SK-N-DZ (cell line): ENCODE data around the gene CCL22. TPM values are rescaled to one million over a fixed set of nuclear protein-coding genes. Genes with fewer than 3 reads are reported as not detected.
"Not testable (repeated sequence)": the region's sequence is repeated elsewhere in the genome, so short reads cannot be mapped to it uniquely, and the experiment has no call there.

Experiments used
- DNase-seq: peaks from one replicate; pipeline ENCODE4 v3.0.0-alpha.2; 2015; ENCODE audit warnings: low spot score
- polyA plus RNA-seq, 2 experiments: library from polyadenylated mRNA; depleted of rRNA; stranded (reverse); fragments of >200 nt; gene quantifications; 2 replicates each; pipeline ENCODE4 v1.2.3, GENCODE V29; 2014

Gene CCL22
- not detected in 2 replicates for polyA plus RNA-seq (2014; cell fraction: cytosol; rRNA removed)
- polyA plus RNA-seq (2014; cell fraction: nucleus; rRNA removed), result not detected in 2 replicates

DNA sequence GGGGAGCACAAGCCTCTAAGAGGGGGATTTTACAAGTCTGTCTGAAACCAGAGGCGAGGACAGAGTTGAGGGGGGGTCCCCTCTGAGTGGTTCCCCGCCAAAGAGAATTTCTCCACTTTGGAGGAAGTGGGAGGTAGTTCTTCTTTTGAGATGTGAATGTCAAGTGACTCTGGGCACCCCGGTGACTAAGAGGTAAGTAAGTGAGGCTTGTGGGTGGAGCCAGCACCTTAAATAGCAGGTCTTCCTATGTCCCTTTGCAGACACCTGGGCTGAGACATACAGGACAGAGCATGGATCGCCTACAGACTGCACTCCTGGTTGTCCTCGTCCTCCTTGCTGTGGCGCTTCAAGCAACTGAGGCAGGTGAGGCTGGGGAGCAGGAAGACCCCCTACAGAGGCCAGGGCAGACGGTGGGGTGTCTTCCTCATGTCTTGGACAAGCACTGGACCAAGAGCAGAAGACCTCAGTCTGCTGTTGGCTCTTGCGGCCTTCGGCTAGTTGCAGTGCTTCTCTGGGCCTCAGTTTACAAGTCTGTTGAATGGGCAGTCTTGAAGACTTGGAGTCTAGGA, at the start of gene CCL22:
Gene CCL22, plus strand, starts transcription at position 257 of the 569 bp plus-strand sequence. Its CDS starts 34 bp downstream, at position 291.
- DNase-seq, result no peak

DNA sequence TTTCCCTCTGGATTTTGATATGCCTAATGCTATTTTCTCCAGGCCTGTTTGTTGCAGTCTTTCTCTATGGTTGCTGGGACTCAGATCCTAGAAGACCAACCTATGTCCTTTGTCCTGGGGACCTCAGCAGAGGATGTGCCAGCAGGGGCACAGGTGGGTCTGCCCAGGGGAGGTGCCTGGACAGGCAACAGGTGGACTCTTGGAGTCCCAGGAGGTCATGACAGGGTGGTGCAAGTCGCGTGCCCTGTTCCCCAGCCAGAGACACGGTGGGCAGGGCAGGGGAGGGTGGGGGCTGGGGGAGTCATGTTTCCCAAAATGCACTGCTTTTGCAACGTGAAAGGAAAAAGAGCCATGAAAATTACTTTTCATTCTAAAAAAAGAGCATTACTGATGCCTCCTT, 47.8 kb upstream of the CCL22 start:
- no peak for DNase-seq

DNA sequence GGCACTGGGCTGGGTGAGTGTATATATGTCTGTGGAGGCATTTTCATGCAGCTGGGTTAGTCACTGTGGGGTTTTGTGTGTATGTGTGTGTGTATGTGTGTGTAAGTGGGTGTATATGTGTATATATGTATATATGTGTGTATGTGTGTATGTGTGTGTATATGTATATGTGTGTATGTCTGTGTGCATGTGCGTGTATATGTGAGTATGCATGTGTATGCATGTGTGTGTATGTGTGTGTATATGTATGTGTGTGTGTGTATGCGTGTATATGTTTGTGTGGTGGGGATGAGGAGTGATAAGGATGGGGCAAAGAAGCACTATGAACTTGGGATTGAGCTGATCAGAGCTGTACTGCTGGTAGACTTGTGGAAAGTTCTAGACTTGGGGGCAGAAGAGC, 45.1 kb upstream of the CCL22 start:
- no peak for DNase-seq

- no peak for DNase-seq
Observed at GRCh38 chr16:57314161-57314785, 44.3 kb upstream of the CCL22 start.

- no peak for DNase-seq
Observed at GRCh38 chr16:57315416-57315815, 43.2 kb upstream of the CCL22 start.

GRCh38 chr16:57316390-57317017, 42.1 kb upstream of the CCL22 start:
- no peak for DNase-seq

GRCh38 chr16:57318240-57318970, 40.2 kb upstream of the CCL22 start:
- DNase-seq, result no peak

DNA sequence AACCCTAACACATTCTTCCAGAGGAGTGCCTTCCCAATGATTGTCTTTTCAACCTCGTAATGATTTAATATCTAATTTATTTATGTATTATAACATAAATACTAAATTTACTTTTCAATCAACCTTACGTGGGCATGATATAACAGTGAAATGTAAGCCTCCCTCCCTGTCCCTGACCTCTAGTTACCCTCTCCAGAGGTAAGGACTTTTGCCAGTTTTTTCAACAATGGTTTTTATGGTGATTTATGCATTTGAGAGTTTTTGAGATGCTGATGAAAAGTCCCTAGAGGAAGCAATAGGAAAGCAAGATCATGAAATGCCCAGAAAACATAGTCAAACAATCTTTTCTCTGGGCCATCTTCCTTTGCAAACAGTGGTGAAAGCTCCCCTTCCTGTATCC, 38.9 kb upstream of the CCL22 start:
- no peak for DNase-seq

DNA sequence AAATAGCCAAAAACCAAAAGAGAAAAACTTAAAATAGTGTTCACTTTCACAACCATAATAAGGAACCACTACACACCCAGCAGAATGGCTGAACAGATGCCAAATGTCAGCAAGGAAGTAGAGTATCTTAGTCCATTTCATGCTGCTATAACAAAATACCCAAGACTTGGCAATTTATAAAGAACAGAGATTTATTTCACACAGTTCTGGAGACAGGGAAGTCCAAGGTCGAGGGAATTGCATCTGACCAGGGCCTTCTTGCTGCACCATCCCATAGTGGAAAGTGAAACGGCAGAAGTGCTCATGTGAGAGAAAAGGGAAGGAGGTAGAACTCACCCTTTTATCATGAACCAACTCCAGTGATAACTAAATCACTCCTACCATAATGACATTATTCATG, 33.8 kb upstream of the CCL22 start:
- no peak for DNase-seq

DNA sequence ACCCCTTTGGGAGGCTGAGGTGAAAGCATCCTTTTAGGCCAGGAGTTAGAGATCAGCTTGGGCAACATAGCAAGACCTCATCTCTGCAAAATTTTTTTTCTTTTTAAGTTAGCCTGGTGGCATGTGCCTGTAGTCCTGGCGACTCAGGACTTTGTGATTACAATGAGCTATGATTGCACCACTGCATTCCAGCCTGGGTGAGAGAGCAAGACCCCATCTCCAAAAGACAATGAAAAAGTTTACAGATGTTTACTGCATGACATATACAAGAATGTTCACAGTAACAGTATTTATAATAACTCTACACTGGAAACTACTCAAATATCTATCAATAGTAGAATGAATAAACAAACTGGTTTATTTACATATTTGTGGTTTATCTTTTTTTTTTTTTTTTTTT, 33.1 kb upstream of the CCL22 start:
- no peak for DNase-seq

GRCh38 chr16:57329718-57330327, 28.8 kb upstream of the CCL22 start:
- no peak for DNase-seq

- no peak for DNase-seq
Observed at GRCh38 chr16:57331355-57331754, 27.2 kb upstream of the CCL22 start.

DNA sequence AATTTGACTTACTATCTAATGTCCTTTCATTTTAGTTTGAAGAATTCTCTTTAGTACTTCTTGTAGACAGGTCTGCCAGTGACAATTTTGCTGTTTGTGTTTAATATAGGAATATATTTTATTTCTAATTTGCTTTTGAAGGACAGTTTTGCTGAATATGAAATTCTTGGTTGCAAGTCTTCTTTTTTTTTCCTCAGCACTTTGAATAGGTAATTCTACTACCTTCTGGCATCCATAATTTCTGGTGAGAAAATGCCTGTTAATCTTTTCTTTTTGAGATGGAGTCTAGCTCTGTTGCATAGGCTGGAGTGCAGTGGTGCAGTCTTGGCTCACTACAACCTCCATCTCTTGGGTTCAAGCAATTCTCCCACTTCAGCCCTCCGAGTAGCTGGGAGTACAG, 25.2 kb upstream of the CCL22 start:
- DNase-seq, result no peak

GRCh38 chr16:57335366-57335765, 23.2 kb upstream of the CCL22 start:
- DNase-seq, result no peak

- no peak for DNase-seq
Observed at GRCh38 chr16:57341062-57341440, 17.5 kb upstream of the CCL22 start.

GRCh38 chr16:57341441-57342303, 16.9 kb upstream of the CCL22 start:
- no peak for DNase-seq

- not testable (repeated sequence) for DNase-seq
Observed at GRCh38 chr16:57342606-57343005, 16.0 kb upstream of the CCL22 start.

GRCh38 chr16:57343221-57343620, 15.4 kb upstream of the CCL22 start:
- no peak for DNase-seq

GRCh38 chr16:57344094-57344493, 14.5 kb upstream of the CCL22 start:
- not testable (repeated sequence) for DNase-seq

DNA sequence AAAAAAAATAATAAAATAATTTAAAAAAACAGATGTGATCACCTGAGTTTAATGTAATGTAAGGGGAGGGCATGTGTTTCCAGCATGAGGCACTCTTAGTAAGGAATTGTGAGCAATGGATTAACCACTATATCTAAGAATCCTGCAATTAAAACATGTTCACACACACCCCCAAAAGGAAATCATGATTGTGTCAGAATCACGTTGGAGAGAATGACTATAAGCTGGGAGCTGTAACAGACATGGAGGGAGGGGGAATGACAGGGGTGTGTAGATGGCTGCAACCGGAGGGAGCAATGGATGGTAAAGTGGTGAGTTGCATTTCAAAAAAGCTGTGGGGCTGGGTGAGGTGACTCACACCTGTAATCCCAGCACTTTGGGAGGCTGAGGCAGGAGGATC, 13.6 kb upstream of the CCL22 start:
- no peak for DNase-seq

DNA sequence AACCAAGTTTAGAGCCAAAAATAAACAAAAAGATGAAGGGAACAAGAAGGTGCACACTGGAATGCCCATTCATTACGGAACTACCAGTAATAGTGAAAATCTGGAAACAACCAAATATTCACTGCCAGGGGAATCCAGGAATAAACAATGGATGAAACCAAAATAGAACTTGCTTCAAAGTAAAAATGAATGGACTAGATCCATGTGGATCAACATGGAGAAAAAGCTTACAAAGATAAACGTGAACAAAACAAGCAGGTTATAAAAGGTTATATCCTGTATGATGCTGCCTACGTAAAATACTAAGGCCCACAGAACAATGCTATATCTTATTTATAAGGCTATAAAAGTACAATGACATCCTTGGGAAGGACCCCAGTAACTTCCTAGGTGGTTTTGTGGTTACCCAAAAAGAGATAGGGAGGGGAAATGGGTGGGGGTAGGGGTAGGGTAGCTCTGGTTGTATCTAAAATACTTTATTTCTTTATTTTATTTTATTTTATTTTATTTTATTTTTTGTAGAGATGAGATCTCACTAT, 12.8 kb upstream of the CCL22 start:
- no peak for DNase-seq
